ENCODE results near the gene G6PC2.
"Not testable (repeated sequence)": the region's sequence is repeated elsewhere in the genome, so short reads cannot be mapped to it uniquely, and the experiment has no call there.

Gene G6PC2

GRCh38 chr2:168907940-168908662 is 7.0 kb downstream of the G6PC2 start:
- DNase-seq, result no peak

GRCh38 chr2:168910330-168910729 is 9.2 kb downstream of the G6PC2 start:
- no peak for DNase-seq

- DNase-seq, result no peak
These were observed 11.4 kb downstream of the G6PC2 start for GRCh38 chr2:168912466-168912865.

- no peak for DNase-seq
These were observed 11.8 kb downstream of the G6PC2 start for GRCh38 chr2:168912901-168913369.

GRCh38 chr2:168913495-168913894 is 12.4 kb downstream of the G6PC2 start:
- no peak for DNase-seq

GRCh38 chr2:168915441-168916330 is 14.6 kb downstream of the G6PC2 start:
- DNase-seq, result no peak

GRCh38 chr2:168916331-168916675 is 15.2 kb downstream of the G6PC2 start:
- no peak for DNase-seq

- DNase-seq, result peak; percentile 36
These were observed 19.5 kb downstream of the G6PC2 start for GRCh38 chr2:168920504-168921157.

- no peak for DNase-seq
These were observed 25.7 kb downstream of the G6PC2 start for GRCh38 chr2:168926621-168927386.

- DNase-seq, result no peak
These were observed 27.2 kb downstream of the G6PC2 start for GRCh38 chr2:168928113-168928831.

GRCh38 chr2:168929031-168929430 is 27.9 kb downstream of the G6PC2 start:
- no peak for DNase-seq

GRCh38 chr2:168930242-168930641 is 29.2 kb downstream of the G6PC2 start:
- no peak for DNase-seq

GRCh38 chr2:168932174-168932573 is 31.1 kb downstream of the G6PC2 start:
- not testable (repeated sequence) for DNase-seq

GRCh38 chr2:168934826-168935225 is 33.7 kb downstream of the G6PC2 start:
- no peak for DNase-seq

- DNase-seq, result no peak
These were observed 34.9 kb downstream of the G6PC2 start for GRCh38 chr2:168935810-168936581.

- no peak for DNase-seq
These were observed 38.0 kb downstream of the G6PC2 start for GRCh38 chr2:168939061-168939460.

- no peak for DNase-seq
These were observed 38.8 kb downstream of the G6PC2 start for GRCh38 chr2:168939918-168940317.

- no peak for DNase-seq
These were observed 40.2 kb downstream of the G6PC2 start for GRCh38 chr2:168941297-168941696.

- no peak for DNase-seq
These were observed 43.0 kb downstream of the G6PC2 start for GRCh38 chr2:168944065-168944464.

- DNase-seq, result no peak
These were observed 44.4 kb downstream of the G6PC2 start for GRCh38 chr2:168945508-168945907.

- no peak for DNase-seq
These were observed 47.6 kb downstream of the G6PC2 start for GRCh38 chr2:168948621-168949212.

Data from amniotic stem cell (primary cell).